ENCODE measurements around the gene DCAKD.

- TF ChIP-seq POLR2A (IDR thresholded peaks at IDR 0.05) (no peak), CTCF (IDR thresholded peaks at IDR 0.05) (no peak)
Measured at GRCh38 chr17:45013021-45013997, 38.1 kb downstream of the DCAKD start.

Data from adrenal gland (tissue), 5 donors.